RWPE2 (cell line): Measurements from ENCODE around the gene CEP104.

ENCODE experiments used
- ATAC-seq: fragments of 200-7000 bp; cut with Tn5 transposase; 3 replicates; pipeline ENCODE4 v1.9.1; 2021; ENCODE audit warnings: low read depth
- DNase-seq: peaks from one replicate; pipeline ENCODE4 v3.0.0-alpha.2; 2020; ENCODE audit warnings: low spot score
- H3K27ac ChIP-seq: fragments of 450-650 bp; 2 replicates; pipeline ENCODE4 v1.5.1; 2017; ENCODE audit warnings: mild to moderate bottlenecking; ENCODE audit not compliant: poor library complexity, severe bottlenecking
- H3K27me3 ChIP-seq: fragments of 250-450 bp; sonication (Bioruptor Pico); 2 replicates; pipeline ENCODE4 v1.5.1; 2021; ENCODE audit warnings: mild to moderate bottlenecking, moderate library complexity; ENCODE audit not compliant: insufficient read depth, poor library complexity, severe bottlenecking
- H3K36me3 ChIP-seq: fragments of 250-450 bp; sonication (Bioruptor Pico); 2 replicates; pipeline ENCODE4 v1.5.1; 2020; ENCODE audit warnings: low read depth, mild to moderate bottlenecking, moderate library complexity
- H3K4me1 ChIP-seq: fragments of 250-450 bp; sonication (Bioruptor Pico); 2 replicates; pipeline ENCODE4 v1.5.1; 2021; ENCODE audit warnings: mild to moderate bottlenecking, moderate library complexity; ENCODE audit not compliant: insufficient read depth, poor library complexity, severe bottlenecking
- H3K4me3 ChIP-seq: fragments of 250-450 bp; sonication (Bioruptor Pico); 2 replicates; pipeline ENCODE4 v1.5.1; 2021; ENCODE audit warnings: mild to moderate bottlenecking, moderate library complexity; ENCODE audit not compliant: severe bottlenecking
- H3K9me3 ChIP-seq: fragments of 250-450 bp; sonication (Bioruptor Pico); 2 replicates; pipeline ENCODE4 v1.5.1; 2021; ENCODE audit warnings: mild to moderate bottlenecking, moderate library complexity; ENCODE audit not compliant: severe bottlenecking
- TF ChIP-seq, protein P1 (sequence below): fragments of 450-650 bp; IDR thresholded peaks from one replicate; pipeline ENCODE4 v1.5.1; 2017; ENCODE audit warnings: mild to moderate bottlenecking, moderate library complexity; ENCODE audit not compliant: poor library complexity, severe bottlenecking

The CEP104 gene

DNA sequence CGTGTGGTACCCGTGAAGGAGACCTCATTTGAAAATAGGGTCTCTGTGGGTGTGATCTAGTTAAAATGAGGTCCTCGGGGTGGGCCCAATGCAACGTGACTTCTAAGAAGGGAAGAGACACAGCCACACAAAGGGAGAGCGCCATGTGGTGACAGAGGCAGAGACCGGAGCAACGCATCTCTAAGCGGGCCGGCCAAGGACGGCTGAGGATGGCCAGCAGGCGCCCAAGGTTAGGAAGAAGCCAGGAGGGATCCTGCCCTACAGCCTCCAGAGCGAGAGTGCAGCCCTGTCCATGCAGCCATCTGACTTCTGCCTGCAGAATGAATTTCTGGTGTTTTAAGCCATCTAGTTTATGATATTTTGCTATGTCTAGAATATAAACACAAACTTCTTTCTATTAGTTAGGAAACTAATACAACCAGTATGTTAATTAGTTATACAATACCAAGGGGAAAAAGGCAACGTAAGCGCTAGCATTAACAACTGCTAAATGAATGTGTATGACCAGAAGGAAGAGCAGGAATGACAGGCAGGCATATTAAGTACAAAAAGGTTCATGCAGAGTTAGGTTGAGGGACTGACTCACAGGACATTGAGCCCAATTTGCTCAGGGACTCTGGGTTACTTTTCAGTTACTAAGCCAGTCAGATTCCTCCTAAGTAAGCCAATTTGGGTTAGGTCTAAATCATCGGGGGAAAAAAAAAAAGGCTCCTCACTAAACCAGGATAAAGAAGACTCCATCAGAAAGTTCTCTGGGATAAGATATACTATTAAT, 4.1 kb downstream of the CEP104 start:
- DNase-seq (no peak), ATAC-seq (no peak)
- TF ChIP-seq, protein P1, sequence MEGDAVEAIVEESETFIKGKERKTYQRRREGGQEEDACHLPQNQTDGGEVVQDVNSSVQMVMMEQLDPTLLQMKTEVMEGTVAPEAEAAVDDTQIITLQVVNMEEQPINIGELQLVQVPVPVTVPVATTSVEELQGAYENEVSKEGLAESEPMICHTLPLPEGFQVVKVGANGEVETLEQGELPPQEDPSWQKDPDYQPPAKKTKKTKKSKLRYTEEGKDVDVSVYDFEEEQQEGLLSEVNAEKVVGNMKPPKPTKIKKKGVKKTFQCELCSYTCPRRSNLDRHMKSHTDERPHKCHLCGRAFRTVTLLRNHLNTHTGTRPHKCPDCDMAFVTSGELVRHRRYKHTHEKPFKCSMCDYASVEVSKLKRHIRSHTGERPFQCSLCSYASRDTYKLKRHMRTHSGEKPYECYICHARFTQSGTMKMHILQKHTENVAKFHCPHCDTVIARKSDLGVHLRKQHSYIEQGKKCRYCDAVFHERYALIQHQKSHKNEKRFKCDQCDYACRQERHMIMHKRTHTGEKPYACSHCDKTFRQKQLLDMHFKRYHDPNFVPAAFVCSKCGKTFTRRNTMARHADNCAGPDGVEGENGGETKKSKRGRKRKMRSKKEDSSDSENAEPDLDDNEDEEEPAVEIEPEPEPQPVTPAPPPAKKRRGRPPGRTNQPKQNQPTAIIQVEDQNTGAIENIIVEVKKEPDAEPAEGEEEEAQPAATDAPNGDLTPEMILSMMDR, result no peak
- peaks cover 13% of the 10 kb centered on the region for H3K36me3 ChIP-seq
- no peaks in the 10 kb centered on the region for H3K4me1 ChIP-seq
- no peak overlapping the region for H3K27ac ChIP-seq
- no peak overlapping the region for H3K4me3 ChIP-seq
- no peaks in the 10 kb centered on the region for H3K9me3 ChIP-seq
- H3K27me3 ChIP-seq, result no peaks in the 10 kb centered on the region

DNA sequence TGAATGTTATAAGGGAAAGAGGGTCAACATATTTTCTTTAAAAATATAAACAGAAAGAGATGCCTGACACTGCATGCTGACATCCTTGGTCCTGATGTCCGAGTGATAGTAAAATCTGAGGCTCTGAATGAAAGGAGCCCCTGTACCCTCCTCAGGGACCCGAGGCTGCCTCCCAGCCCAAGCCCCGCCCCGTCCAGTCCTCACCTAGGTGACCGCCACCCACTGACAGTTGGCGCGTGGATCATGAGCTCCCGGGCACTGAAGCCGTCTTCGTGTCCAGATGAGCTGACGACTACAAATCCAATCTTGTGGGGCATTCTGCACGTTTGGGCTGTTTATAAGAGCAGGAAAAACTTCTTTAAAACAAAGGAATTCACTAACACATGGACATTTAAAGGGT, 4.9 kb downstream of the CEP104 start:
- ATAC-seq (no peak), DNase-seq (no peak)
- H3K4me3 ChIP-seq, result no peak overlapping the region
- no peaks in the 10 kb centered on the region for H3K27me3 ChIP-seq
- H3K4me1 ChIP-seq, result no peaks in the 10 kb centered on the region
- H3K36me3 ChIP-seq, result peaks cover 19% of the 10 kb centered on the region
- TF ChIP-seq, protein P1, result no peak
- no peak overlapping the region for H3K27ac ChIP-seq
- H3K9me3 ChIP-seq, result no peaks in the 10 kb centered on the region

DNA sequence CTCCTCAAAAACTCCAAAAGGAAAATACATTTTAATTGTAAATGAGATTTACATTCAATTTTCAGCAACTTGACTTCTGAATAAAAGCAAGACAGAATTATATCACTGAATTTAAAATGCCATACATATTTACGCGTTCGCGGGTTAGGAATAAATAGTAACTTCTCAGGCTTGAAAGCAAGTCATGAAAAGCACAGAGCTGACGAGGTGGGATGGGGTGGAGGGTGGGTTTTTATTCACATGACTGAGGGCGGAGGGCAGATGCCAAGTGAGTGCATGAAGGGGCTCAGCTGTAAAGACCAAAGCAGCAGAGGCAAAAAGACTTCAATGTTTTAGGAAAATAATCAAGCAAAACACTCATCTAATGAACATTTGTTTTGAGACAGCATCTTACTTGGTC, 5.7 kb downstream of the CEP104 start:
- peaks cover 26% of the 10 kb centered on the region for H3K36me3 ChIP-seq
- DNase-seq, result no peak
- TF ChIP-seq, protein P1, result no peak

DNA sequence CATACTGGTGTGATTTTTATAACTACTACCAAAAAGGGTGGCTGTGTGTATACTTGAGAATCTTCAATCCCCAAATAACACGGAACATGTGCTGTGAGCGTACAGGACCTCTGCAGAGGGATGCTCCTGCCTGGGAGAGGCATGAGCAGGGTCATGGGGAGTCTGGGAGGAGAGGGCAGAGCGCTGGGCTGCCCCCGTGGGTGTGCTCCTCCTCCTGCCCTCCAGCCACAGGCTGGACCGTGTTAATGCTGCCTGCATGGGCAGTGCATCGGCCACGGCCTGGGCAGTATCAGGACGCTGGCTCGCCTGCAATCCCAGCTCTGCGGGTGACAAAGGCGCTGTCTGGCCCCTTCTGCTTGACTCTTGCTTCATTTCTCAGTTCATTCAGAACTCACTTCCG, 6.2 kb downstream of the CEP104 start:
- Histone ChIP-seq H3K27ac (no peak overlapping the region), H3K36me3 (peaks cover 26% of the 10 kb centered on the region), H3K4me1 (no peaks in the 10 kb centered on the region), H3K9me3 (no peaks in the 10 kb centered on the region), H3K27me3 (no peaks in the 10 kb centered on the region), H3K4me3 (no peak overlapping the region)
- no peak for ATAC-seq
- TF ChIP-seq, protein P1, result no peak
- DNase-seq, result no peak

More for the DNA sequence above, 5.7 kb downstream of the CEP104 start:
- Histone ChIP-seq H3K4me3 (no peak overlapping the region), H3K9me3 (no peaks in the 10 kb centered on the region), H3K4me1 (no peaks in the 10 kb centered on the region), H3K27me3 (no peaks in the 10 kb centered on the region), H3K27ac (no peak overlapping the region)
- ATAC-seq, result no peak

DNA sequence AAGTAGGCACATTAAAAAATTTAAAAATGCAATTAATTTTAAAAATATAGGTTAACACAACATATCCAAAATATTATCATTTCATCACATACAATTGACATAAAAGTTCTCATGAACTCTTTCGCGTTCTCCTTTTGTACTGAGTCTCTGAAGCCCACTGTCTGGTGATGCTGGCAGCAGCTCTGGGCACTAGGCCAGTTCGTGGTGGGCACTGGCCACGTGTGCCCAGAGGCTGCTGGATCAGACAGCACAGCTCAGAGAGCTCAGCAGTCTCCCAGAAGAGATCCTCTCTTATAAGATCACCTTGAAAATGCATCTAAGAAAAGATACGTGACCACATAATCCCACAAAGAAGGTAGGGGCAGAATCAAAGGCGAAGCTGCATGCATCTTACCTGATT, 9.9 kb downstream of the CEP104 start:
- TF ChIP-seq, protein P1, result no peak
- Histone ChIP-seq H3K27ac (no peak overlapping the region), H3K4me3 (no peak overlapping the region), H3K4me1 (no peaks in the 10 kb centered on the region), H3K27me3 (no peaks in the 10 kb centered on the region), H3K9me3 (no peaks in the 10 kb centered on the region), H3K36me3 (peaks cover 46% of the 10 kb centered on the region)
- ATAC-seq (no peak), DNase-seq (no peak)
